K562 (cell line): Measurements from ENCODE around the gene PA2G4. TPM values are rescaled to one million over a fixed set of nuclear protein-coding genes. Genes with fewer than 3 reads are reported as not detected.

ENCODE experiments used
- CBX5 ChIP-seq: IDR thresholded peaks from 2 replicates; pipeline ENCODE4 v1.6.1; 2014; ENCODE audit warnings: low read depth, borderline replicate concordance
- DPF2 ChIP-seq: fragments of 450-650 bp; IDR thresholded peaks from 2 replicates; pipeline ENCODE4 v1.6.1; 2016
- ETS2 ChIP-seq: IDR thresholded peaks from 2 replicates; pipeline ENCODE4 v1.6.1; 2016; ENCODE audit warnings: borderline replicate concordance, missing genetic modification characterization, mild to moderate bottlenecking, moderate library complexity, missing compliant biosample characterization; ENCODE audit not compliant: poor library complexity, severe bottlenecking
- PTTG1 ChIP-seq: fragments of 450-650 bp; IDR thresholded peaks from 2 replicates; pipeline ENCODE4 v1.6.1; 2016; ENCODE audit warnings: low read depth, mild to moderate bottlenecking, missing genetic modification characterization, missing compliant biosample characterization
- RB1 ChIP-seq: fragments of 450-650 bp; IDR thresholded peaks from 2 replicates; pipeline ENCODE4 v1.6.1; 2017; ENCODE audit warnings: low read depth, mild to moderate bottlenecking
- SMAD1 ChIP-seq: fragments of 150-350 bp; IDR thresholded peaks from 2 replicates; pipeline ENCODE4 v1.6.1; 2014; ENCODE audit warnings: low read length, low read depth; ENCODE audit not compliant: partially characterized antibody
- YBX1 ChIP-seq: fragments of 450-650 bp; IDR thresholded peaks from 2 replicates; pipeline ENCODE4 v1.7.1; 2016; ENCODE audit warnings: mild to moderate bottlenecking
- ZNF408 ChIP-seq: fragments of 250-450 bp; sonication (Bioruptor Pico); IDR thresholded peaks from 2 replicates; pipeline ENCODE4 v1.4.0; 2020; ENCODE audit warnings: low read depth, mild to moderate bottlenecking, moderate library complexity
- polyA plus RNA-seq, 8 experiments: library from polyadenylated mRNA; depleted of rRNA in 4 of 8; stranded (reverse) in 5 of 8; unstranded in 3 of 8; fragments of >200 nt; fragmentation: Nextera tagmentation in 2 of 8; fragmentation: Illumina TruSeq in 1 of 8; extraction: Ambion mirVana in 2 of 8; extraction: Trizol in 1 of 8; gene quantifications; 2 replicates each; pipeline versions ENCODE4 v1.2.1 to v1.2.3, GENCODE V29; 2011 to 2014; ENCODE audit warnings: inconsistent platforms in 1 of 8, missing spikeins in 1 of 8
- total RNA-seq, 7 experiments: library from RNA; depleted of rRNA in 6 of 7; stranded (reverse); fragments of >200 nt in 6 of 7; fragmentation: Illumina TruSeq in 2 of 7; extraction: Trizol in 2 of 7; gene quantifications; 2 replicates each; pipeline versions ENCODE4 v1.2.1 to v1.2.3, GENCODE V29; 2011 to 2021; ENCODE audit warnings: low replicate concordance in 1 of 7
- TF ChIP-seq, protein P1 (sequence below): fragments of 450-650 bp; IDR thresholded peaks from 2 replicates; pipeline ENCODE4 v1.6.1; 2016; ENCODE audit warnings: borderline replicate concordance
- TF ChIP-seq, protein P2 (sequence below): fragments of 250-450 bp; sonication (Bioruptor Pico); IDR thresholded peaks from 2 replicates; pipeline ENCODE4 v1.5.0; 2020; ENCODE audit warnings: mild to moderate bottlenecking, borderline replicate concordance
- TF ChIP-seq, protein P3 (sequence below), 2 experiments: fragments of 450-650 bp; formaldehyde crosslinking in 1 of 2; IDR thresholded peaks; 2 replicates each; pipeline versions ENCODE4 v1.4.0 to v1.6.1; 2014 to 2020; ENCODE audit warnings: mild to moderate bottlenecking in 2 of 2, borderline replicate concordance in 1 of 2, low read depth in 1 of 2
- TF ChIP-seq, protein P4 (sequence below), 3 experiments: fragments of 200-800 bp in 1 of 3; sonication (Bioruptor generic) in 1 of 3; sonication (generic) in 1 of 3; formaldehyde crosslinking in 1 of 3; IDR thresholded peaks; 2 replicates each; pipeline versions ENCODE4 v1.6.1 to v1.8.0; 2016 to 2022; ENCODE audit warnings: mild to moderate bottlenecking in 2 of 3, missing compliant biosample characterization in 2 of 3, missing genetic modification characterization in 2 of 3, missing genetic modification reagents in 1 of 3

The PA2G4 gene
- total and polyA plus RNA-seq, 9 of the 15 experiments (the other 6 are each of a cell fraction or from before 2014, with no cell fraction given): 230 to 925 (median 638) TPM

DNA sequence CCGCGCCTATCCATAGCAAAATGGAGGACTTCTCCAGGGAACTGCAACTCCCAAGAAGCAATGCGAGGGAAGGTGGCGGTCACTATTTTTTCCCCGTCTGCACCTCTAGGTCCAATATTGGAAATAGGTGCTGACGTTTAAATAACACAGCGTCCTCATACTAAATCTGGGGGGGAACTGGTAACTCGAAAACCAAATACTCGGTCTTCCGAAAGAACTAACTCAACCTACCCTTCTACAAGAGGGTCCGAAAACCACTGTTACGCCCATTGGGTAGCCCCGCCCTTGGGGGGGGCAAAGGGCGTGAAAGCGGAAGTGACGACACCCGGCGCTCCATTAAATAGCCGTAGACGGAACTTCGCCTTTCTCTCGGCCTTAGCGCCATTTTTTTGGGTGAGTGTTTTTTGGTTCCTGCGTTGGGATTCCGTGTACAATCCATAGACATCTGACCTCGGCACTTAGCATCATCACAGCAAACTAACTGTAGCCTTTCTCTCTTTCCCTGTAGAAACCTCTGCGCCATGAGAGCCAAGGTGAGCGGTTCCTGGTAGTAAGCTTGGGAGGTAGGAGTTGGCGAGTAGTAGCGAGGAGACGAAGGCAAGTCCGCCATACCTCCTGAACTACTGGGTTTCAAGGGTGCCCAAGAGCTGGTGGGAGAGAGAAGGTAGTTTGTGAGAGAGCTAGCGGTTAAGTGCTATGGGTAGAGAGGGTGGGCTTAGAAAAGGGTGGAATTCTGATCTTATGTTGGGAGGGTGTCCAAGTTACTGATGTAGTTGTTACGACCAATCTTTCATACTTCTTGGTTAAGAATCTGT lies 12.1 kb downstream of the PA2G4 start, which contains the start of gene RPL41 (continued):
- TF ChIP-seq ZNF408: no peak
- no peak; the same call in 1 of the 2 replicates for TF ChIP-seq DPF2
- no peak for TF ChIP-seq PTTG1 (tag)
- TF ChIP-seq, protein P1, sequence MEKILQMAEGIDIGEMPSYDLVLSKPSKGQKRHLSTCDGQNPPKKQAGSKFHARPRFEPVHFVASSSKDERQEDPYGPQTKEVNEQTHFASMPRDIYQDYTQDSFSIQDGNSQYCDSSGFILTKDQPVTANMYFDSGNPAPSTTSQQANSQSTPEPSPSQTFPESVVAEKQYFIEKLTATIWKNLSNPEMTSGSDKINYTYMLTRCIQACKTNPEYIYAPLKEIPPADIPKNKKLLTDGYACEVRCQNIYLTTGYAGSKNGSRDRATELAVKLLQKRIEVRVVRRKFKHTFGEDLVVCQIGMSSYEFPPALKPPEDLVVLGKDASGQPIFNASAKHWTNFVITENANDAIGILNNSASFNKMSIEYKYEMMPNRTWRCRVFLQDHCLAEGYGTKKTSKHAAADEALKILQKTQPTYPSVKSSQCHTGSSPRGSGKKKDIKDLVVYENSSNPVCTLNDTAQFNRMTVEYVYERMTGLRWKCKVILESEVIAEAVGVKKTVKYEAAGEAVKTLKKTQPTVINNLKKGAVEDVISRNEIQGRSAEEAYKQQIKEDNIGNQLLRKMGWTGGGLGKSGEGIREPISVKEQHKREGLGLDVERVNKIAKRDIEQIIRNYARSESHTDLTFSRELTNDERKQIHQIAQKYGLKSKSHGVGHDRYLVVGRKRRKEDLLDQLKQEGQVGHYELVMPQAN: peak; percentile 70
- TF ChIP-seq, protein P2, sequence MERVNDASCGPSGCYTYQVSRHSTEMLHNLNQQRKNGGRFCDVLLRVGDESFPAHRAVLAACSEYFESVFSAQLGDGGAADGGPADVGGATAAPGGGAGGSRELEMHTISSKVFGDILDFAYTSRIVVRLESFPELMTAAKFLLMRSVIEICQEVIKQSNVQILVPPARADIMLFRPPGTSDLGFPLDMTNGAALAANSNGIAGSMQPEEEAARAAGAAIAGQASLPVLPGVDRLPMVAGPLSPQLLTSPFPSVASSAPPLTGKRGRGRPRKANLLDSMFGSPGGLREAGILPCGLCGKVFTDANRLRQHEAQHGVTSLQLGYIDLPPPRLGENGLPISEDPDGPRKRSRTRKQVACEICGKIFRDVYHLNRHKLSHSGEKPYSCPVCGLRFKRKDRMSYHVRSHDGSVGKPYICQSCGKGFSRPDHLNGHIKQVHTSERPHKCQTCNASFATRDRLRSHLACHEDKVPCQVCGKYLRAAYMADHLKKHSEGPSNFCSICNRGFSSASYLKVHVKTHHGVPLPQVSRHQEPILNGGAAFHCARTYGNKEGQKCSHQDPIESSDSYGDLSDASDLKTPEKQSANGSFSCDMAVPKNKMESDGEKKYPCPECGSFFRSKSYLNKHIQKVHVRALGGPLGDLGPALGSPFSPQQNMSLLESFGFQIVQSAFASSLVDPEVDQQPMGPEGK: no peak
- peak; percentile 96 for TF ChIP-seq SMAD1
- TF ChIP-seq YBX1: no peak
- no peak for TF ChIP-seq ETS2 (tag)
- TF ChIP-seq, protein P3, sequence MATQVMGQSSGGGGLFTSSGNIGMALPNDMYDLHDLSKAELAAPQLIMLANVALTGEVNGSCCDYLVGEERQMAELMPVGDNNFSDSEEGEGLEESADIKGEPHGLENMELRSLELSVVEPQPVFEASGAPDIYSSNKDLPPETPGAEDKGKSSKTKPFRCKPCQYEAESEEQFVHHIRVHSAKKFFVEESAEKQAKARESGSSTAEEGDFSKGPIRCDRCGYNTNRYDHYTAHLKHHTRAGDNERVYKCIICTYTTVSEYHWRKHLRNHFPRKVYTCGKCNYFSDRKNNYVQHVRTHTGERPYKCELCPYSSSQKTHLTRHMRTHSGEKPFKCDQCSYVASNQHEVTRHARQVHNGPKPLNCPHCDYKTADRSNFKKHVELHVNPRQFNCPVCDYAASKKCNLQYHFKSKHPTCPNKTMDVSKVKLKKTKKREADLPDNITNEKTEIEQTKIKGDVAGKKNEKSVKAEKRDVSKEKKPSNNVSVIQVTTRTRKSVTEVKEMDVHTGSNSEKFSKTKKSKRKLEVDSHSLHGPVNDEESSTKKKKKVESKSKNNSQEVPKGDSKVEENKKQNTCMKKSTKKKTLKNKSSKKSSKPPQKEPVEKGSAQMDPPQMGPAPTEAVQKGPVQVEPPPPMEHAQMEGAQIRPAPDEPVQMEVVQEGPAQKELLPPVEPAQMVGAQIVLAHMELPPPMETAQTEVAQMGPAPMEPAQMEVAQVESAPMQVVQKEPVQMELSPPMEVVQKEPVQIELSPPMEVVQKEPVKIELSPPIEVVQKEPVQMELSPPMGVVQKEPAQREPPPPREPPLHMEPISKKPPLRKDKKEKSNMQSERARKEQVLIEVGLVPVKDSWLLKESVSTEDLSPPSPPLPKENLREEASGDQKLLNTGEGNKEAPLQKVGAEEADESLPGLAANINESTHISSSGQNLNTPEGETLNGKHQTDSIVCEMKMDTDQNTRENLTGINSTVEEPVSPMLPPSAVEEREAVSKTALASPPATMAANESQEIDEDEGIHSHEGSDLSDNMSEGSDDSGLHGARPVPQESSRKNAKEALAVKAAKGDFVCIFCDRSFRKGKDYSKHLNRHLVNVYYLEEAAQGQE (IDR thresholded peaks at IDR 0.05; ENCODE audit: borderline replicate concordance): no peak
- TF ChIP-seq, protein P3 (CRISPR knock-in tag; IDR thresholded peaks at IDR 0.05; ENCODE audit: low read depth): peak; percentile 58; the same call in 1 of the 2 replicates
- peak; percentile 81; the same call in 1 of the 2 replicates for TF ChIP-seq RB1
- no peak for TF ChIP-seq CBX5
- TF ChIP-seq, protein P4, sequence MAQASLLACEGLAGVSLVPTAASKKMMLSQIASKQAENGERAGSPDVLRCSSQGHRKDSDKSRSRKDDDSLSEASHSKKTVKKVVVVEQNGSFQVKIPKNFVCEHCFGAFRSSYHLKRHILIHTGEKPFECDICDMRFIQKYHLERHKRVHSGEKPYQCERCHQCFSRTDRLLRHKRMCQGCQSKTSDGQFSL (CRISPR knock-in tag; IDR thresholded peaks at IDR 0.05): peak; percentile 100
- TF ChIP-seq, protein P4 (tag; IDR thresholded peaks at IDR 0.05): peak in 1 of 2 experiments; percentile 100; a peak in 2 of 4 replicates
